ENCODE results near the gene FBXO8.

- TF ChIP-seq CTCF (IDR thresholded peaks at IDR 0.05 in 8 of 11, conservative IDR thresholded peaks at IDR 0.05 in 3 of 11) (no peak), POLR2AphosphoS5 (IDR thresholded peaks at IDR 0.05) (no peak), POLR2A (IDR thresholded peaks at IDR 0.05) (no peak)
These were observed 30.8 kb upstream of the FBXO8 start for GRCh38 chr4:174314274-174314673.

Measured in spleen (tissue), 7 donors.